CD1c-positive myeloid dendritic cell (primary cell): ENCODE results near the gene RBMS1.
A peak's percentile ranks its signal among the peaks of the same experiment; 100 is the strongest.

Experiments
- DNase-seq: peaks from one replicate; pipeline ENCODE4 v3.0.0-alpha.2; 2016; ENCODE audit errors: extremely low spot score

RBMS1 gene

DNA sequence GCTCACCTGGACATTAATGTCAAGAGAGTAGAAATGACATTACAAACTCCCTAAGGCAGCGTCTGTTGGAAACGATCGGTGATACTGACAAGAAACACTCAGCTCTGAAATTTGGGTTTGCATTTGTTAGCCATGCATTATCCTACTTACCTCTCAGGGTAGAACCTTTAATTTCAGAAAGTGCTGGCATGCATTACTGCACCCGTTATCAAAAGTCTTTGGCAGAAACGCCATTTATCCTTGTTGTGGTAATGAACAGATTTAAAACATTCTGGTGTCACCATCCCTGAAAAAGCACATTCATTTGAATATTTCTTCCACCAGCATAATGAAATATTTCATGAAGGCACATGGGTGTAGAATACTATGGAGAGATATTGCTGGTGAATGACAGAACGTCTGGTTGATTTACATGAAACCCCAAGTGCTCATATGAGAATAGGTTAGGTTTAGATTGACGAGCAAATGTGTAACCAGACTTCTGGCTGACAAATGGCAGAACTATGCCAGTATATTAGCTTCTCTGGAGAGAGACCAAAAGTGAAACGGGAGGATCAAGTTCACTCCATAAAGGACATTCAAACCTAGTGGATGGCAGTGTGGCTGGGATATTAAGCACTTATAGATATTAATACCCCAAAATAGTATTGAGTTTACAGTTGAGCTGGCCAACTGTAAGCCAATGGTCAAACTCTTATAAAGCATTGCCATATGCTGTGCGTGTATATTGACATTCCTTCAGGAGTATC, 240.0 kb downstream of the RBMS1 start:
- DNase-seq = no peak

DNA sequence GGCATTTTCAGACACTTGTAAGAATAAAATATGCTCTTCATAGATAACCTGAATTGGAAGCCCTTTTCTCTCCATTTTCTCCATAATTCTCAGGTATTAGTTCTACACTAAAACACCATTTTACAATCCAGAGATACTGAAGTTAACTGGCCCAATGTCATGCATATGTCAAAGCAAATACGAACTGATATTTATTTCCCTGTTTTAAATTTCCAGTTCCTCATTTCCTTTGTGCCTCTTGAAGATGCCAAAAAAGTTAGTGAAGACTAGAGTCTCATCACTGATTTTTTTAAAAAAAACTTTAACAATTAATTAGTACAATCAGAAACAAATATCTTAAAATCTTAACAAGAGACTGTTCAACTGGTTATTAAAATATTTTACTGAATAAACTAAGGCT, 240.7 kb downstream of the RBMS1 start:
- DNase-seq = peak; percentile 43

DNA sequence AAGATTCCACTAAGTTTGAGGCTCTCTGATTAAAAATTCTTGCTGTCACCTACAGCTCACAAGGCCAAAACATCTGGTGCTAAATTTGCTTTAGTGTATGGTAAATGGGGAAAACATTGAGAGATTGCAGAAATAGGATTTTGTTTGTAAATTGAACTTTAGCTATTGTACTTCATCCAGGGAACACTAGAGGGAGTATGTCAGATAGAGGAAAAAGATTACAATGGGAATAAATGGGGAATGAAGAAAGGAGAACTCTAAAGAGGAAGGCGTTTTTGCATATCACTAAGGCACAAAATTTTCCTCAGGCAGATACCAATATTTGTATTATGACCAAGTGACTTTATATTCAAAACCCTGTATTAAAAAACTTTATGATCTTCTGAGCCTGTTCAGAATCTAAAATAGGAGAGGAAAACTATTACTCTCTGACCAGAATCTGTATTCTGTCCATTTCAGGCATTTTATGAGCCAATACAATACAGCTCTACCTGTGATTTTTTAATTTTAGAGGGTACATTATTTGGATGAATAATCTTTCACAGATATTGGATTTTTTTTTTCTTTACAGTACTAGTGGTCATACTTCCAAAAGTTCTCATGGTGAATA, 241.2 kb downstream of the RBMS1 start:
- DNase-seq = peak; percentile 77

DNA sequence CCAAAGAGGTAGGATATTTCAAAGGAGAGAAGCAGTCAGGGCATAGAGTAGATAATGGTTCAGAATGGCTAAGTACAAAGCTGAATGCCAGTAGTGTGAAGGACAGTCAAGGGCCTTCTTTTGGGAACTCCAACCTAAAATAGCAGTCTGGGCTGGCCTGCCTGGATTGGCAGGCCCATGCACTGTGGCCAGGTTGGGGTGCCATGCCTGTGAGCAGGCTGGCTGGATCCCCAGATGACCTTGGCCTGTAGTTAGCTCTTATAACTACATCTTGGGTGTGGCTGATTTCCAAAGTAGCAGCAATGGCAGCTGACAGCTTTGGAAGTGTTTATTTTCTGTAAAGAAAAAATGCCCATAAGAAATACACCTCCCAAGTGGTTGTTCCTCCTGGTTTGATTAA, 242.0 kb downstream of the RBMS1 start:
- DNase-seq = no peak

DNA sequence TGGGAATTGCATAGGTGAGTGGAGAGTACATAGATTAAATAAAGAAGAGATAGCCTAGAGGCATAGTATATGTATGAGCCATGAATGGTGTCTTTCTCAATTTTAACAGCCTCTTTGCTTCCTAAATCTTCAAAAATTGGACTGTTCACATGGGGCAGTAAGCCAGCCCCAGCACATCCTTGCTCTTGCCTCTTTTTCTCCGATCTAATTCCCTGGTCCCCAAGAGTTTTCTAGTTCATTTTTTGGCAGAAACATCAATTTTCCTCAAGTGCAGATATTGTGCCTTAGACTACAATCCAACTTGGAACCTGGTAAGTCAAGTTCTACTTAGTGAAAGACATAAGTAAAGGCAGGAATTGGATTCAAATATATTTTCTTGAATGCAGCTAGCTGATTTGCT, 243.7 kb downstream of the RBMS1 start:
- no peak for DNase-seq

DNA sequence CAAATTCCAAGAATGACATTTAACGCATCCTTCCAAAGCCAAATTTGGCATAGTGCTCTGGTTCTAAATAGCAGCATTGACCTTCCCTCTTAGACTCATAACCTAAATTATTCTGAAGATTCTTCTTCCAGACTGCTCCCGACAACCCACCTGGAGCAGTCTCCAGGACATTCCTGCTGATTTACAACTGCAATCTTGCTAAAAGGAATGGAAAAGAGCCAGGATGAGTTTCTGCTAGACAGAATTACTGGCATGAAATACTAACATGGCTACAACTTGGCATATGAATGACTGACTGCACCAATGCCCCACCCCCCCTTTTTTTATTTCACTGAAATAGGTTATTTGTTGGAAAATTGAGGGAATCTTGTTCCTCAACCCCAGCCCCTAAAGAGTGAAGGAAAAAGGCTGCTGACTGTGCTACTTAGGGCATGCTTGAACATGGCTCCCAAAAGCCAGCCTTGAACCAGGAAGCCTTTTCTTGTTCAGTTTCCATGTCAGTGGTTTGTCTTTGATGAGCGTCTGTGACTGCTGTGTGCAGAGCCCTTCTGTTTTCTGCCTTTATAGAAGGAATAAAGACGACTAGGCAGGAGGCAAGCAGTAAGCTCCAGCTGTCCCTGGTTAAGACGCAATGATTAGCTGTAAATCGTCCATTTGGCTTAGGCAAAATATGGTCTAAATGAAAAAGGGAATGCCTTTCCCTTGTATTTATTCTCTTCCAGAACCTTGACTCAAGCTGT, 246.1 kb downstream of the RBMS1 start:
- no peak for DNase-seq

DNA sequence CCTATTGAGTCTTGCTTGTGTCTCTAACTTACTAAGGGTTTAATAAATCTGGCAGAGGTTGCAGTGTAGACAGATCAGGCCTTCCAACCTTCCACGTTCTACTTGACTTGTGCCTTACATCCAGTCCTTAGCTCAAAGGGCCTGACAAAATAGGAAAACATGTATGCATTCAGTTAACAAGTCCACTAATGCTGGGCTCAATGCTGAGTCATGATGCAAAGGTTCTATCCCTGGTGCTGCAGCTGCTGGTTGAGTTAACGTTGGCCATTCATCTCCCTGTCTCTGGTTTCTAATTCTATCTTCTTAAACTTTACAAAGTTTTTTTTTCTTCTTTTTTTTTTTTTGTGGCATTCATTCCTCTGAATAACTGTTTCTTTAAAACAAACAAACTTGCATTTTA, 247.3 kb downstream of the RBMS1 start:
- DNase-seq = no peak

DNA sequence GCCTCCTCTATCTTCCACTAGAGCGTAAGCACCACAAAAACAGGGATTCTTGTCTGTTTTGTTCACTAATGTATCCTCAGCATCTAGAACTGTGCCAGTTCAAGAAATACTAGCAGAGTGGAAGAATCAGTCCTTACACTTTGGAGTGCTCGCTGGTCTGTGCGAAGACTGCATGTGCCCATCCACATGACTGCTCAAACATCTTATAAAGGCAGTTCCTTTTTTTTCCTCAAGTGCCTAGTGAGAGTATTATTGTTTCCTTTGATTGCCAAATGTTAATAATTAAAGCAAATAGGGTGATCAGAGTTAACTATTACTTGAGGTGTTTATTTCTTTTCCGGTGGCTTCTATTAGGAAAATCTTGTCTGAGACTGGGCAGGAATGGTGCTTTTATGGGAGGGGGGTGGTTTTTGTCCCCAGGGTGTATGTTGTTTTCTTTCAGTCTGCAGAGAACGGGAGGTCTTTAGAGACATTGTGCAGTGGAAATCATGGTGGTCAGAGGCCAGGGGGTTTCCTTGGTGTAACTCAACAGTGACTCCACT, 247.9 kb downstream of the RBMS1 start:
- DNase-seq = no peak

DNA sequence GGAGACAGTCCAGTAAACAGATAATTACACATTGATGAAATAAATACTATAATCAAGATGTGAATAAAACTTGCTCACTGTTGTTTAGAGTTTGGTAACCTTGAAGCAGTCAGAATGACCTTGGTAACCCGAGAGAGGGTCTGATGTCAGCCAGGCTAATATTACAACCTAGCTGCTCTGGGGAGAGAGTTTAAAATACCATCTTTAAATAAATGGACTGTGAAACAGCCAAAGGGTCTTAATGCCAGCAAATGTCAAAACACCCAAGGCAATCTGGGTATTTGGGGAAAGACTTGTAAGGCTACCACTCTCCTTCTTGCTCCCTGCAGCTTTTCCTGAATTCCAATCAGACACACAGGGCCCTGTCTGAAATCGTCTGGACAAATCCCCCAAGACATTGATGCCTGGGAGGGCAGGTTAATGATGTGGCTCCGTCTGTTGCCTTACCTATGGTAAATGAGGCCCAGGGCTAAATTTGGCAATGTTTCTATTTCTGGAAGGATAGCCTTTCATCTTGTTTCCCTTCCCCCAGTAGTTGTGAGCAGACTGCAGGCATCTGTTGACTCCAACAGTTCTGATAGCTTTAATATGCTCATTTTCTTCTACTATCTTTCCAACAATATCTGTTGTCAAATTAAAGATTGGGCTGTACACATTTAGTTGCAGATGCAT, 250.6 kb downstream of the RBMS1 start:
- no peak for DNase-seq

DNA sequence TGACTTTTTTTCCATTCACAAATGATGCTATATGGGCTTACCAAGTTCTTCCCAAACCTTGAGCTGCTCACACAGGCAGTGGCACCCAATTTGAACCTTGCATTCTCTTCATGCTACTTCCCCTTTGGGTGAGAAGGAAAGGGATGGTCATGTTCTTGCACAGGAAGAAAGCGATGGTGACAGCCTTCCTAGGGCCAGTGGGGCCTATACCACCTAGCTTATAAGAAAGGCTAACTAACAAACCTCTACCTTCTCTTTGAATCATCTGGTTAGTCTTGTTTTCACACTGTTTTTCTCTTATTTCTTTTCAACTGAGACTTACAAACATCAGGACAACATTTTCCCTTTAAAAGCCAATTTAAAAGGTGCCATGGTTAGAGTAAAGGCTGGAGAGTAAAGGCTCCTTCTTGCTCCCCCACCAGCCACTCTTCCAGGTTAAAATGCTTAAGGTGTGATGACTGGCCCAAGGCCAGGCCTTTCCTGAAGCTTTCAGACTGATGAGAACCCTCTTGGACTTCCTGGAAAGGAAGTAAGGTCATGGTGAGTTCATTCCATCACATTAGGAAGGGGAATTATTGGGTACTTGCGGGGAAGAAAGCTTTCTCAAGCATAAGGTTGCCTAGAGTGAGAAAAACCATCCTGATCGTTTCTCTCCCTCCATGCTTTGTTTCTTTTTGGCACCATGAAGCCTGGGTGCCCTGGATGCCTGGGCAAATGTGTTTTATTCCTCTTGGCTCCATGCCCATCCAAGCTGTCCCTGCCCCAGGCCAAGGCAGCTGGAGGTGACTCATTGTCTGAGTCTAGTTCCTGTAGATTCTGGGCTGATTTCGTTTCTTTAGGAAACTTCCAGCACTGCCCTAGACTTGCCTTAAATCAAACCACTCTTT, 252.1 kb downstream of the RBMS1 start:
- DNase-seq = peak; percentile 65

DNA sequence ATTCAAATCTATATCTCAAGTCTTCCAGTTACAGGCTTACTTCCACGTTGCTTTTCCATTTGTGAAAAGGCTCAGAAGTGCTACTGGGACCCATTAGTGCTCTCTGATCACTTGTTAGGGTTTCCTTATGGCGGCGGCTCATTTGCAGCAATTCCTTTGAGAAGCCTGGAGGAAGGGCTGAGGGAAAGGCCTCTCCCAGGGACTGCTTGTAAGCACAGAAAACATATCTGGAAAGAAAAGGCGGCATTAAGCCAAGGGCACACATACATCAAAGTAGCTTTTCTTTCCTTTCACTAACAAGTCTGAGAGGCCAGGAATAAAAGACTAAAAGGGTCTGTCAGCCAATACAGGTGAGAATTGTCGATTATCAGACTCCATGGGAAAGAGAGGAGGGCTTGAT, 254.2 kb downstream of the RBMS1 start:
- DNase-seq = no peak

DNA sequence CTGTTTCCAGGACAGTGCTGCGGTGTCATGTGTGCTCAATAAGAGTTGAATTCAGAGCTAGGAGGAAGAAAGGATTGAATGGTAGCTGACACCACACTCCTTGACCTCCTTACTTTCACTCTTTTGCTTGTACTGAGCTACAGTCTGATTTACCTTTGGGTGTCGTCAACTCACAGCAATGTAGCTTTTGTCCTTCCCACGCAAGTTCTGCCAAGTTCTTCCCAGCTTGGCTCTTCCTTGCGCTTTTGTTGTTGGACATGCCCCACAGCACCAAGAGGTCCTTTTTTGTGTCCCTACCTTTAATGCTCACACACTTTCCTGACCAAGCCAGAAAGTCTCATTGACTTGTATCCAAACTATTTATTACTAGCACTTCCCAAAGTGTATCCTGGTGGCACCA, 255.2 kb downstream of the RBMS1 start:
- no peak for DNase-seq

DNA sequence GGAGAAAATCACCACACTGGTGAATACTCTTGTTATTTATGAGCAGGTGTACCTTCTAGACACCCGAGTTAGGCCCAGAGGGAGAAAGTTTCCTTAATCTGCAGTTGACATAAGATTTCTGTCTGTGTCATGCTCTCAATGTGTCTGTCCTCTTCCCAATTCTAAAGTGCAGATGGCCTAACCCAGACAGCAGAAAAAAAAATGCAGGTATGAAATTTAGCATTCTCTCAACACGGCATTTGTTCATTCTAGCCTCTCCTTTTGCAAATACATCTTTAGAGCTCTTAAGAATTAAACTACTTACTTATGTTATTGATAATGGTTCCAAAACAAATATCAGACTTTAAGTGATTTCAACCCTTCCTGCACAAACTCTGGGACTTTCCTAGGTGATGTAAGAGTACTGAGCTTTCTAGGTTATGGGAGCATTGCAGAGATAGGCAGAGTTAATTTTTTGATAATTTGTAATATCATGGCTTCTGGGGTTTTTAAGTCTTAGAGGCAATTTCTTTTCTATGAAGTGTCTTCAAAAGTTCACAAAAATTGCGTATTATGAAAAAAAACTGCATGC, 260.6 kb downstream of the RBMS1 start:
- DNase-seq = no peak

DNA sequence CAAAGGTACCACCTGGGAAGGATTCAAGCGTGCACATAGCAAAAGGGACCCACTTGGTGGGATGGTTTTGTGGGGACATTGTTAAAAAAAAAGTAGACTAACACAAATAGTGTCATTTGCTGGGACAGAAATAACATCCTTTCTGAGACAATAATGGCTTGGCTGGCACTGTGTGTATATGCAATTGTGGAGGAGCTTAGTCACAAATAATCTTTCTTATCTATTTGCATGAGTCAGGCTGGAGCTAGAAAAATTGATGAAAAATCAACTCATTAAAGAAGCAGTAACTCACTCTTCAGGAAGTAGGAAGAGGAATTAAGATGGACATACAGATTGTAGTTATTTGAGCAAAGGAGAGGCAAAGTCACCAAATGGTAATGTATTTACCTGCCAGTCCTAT, 264.0 kb downstream of the RBMS1 start:
- no peak for DNase-seq

DNA sequence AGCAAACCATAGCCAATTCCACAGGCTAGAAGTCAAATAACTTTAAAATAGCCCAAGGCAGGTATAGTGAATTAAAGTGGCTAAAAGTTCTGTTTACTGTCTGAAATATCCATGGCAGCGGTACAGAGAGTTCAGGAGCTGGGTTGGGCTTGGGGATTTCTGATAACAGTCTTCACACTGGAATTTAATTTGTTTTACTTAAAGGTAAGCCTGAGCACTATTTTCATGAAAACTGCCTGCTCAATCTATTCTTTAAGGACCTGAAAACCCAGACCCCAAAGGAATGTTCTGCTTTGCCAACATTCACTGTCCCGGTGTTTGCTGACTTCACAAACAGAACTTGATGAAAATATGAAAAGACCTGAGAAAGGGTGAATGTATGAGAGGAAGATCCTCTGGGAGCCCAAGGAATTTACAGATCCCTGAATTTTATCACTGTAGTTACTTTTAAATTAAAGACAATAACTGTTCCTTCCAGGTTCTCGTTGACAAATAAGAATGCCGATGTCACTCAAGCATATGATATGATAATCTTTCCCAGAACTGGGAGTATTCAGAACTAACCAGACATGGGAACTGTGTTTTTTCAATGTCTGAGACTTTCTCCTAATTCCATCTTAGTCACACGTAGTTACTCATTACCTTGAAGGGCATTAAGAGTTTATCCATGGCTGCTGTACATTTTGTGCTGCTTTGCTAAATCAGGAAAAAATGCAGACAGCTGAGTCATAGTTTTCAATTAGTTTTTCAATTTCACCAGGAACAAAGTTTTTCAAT, 265.3 kb downstream of the RBMS1 start:
- no peak for DNase-seq

DNA sequence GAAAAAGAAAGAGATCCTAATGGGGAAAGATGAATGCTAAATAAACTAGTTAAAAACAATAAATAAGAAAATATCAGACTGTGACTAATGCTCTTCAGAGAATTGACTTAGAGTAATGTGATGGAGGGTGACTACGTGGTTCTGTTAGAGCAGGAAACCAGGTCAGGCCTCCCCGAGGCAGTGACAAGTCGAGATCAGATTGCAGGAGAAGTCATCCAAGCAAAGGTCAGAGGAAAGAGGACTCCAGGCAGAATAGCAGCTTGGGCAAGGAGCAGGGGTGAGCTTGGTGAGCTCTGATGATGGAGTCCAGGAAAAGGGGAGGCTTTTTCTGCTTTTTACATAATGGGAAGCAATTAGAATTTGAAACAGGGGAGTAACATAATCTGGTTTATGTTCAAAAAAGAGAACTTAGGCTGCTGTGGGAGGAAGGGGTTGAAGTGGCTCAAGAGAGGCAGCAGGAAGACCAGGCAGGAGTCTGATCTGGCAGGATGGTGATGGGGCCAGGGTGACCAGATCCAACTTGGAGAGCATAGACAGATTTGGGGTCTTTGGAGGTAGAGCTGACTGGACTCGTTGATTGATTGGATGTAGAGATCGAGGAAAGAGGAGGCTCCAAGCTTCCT, 266.2 kb downstream of the RBMS1 start:
- no peak for DNase-seq

DNA sequence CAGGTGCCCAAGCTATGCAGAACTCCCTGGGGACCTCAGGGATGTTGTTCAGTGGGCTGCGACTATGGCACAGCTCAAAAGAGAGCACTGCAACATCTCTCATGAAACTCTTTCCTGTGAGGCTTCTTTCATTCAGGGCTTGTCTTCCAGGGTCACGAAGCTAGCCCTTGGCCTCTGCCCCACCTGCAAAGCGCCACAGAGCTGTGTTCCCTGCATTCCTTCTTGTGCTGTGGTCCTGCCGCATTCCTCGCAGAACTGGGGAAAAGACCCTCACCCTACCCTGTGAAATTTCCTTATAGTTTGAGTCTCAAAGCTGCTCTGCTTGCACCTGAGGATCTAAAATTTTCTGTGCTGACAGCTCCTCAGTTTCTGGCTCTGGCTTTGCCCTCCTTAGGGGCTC, 267.2 kb downstream of the RBMS1 start:
- no peak for DNase-seq

DNA sequence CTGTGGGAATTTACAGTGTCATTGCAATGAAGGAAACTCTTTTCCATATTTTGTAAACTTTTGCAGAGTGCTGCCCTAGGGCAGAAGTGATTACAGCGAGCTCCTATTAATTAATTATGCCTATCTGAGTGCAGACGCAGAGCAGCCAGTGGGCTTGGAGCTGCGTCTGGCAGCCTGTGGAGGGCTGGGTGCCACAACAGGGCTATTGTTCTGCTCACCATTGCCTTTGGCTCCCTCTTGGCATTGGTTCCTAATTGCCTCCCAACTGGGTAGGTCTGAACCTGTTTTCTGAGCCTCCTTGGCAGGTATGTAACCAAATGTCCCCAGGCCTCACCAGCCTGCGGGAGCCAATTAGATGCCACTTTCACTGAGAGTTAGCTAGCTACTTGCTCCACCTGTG, 267.9 kb downstream of the RBMS1 start:
- no peak for DNase-seq

DNA sequence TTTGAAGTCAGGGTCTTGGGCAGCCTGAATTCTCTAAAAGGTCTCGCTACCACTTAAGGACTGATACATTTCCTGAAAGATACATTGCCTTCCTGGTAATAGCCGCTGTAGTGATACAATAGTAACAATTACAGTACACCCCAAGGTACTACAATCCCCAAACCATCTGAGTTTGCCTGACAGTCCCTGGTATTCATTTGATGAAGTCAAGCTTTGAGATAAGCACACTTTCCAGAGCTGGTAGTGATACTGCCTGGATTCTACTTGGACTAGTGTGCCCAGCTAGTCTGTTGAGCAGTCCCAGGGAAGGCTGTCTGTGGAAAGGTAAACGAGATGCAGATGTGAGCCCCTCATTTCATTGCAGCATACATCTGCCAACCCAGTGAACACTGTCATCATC, 269.1 kb downstream of the RBMS1 start:
- DNase-seq = no peak

DNA sequence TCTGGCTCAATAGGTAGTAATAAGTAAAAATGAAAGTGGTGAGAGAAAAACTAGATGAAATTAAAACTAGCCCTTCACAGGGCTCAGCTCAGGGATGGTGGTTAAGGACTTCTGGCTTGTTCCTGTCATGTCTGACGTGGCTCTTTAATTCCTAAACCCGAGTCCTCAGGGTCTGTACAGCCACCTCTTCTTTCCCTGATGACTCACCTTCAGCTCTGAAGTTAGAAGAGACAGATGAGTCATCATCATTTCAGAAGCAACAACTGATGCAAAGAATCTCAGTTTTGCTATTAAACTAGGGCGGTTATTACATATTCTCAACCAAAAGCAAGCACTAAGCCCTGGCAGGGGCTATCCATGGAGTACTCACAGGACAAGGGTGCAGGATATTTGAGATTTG, 269.5 kb downstream of the RBMS1 start:
- peak; percentile 53 for DNase-seq
